HG03064 (cell line): ENCODE measurements around the gene CHAT.
A peak's percentile ranks its signal among the peaks of the same experiment; 100 is the strongest.

ENCODE experiments used
- ATAC-seq: cut with Tn5 transposase; IDR thresholded peaks from one replicate; pipeline ENCODE4 v1.9.1; 2021; ENCODE audit warnings: low read depth; ENCODE audit not compliant: unreplicated experiment

Gene CHAT

GRCh38 chr10:49613882-49614241 is at the start of gene CHAT:
TSS of gene CHAT (plus strand) at chr10:49614037. CDS start at chr10:49614190, 153 bp downstream.
- no peak for ATAC-seq

GRCh38 chr10:49564461-49565009 is 49.3 kb upstream of the CHAT start:
- ATAC-seq = no peak

GRCh38 chr10:49567810-49568209 is 46.0 kb upstream of the CHAT start:
- ATAC-seq = no peak

GRCh38 chr10:49568235-49568634 is 45.6 kb upstream of the CHAT start:
- no peak for ATAC-seq

GRCh38 chr10:49569031-49569631 is 44.7 kb upstream of the CHAT start:
- ATAC-seq = no peak

- ATAC-seq = no peak
Measured at GRCh38 chr10:49571388-49571787, 42.4 kb upstream of the CHAT start.

GRCh38 chr10:49572594-49573114 is 41.2 kb upstream of the CHAT start:
- ATAC-seq = no peak

- ATAC-seq = no peak
Measured at GRCh38 chr10:49575489-49576072, 38.3 kb upstream of the CHAT start.

- ATAC-seq = no peak
Measured at GRCh38 chr10:49577182-49577925, 36.5 kb upstream of the CHAT start.

GRCh38 chr10:49578392-49578791 is 35.4 kb upstream of the CHAT start:
- ATAC-seq = no peak

- ATAC-seq = no peak
Measured at GRCh38 chr10:49579621-49580020, 34.2 kb upstream of the CHAT start.

GRCh38 chr10:49585387-49585786 is 28.4 kb upstream of the CHAT start:
- ATAC-seq = no peak

GRCh38 chr10:49587981-49588380 is 25.9 kb upstream of the CHAT start:
- no peak for ATAC-seq

- peak; percentile 78 for ATAC-seq
Measured at GRCh38 chr10:49592726-49593563, 20.9 kb upstream of the CHAT start.

- ATAC-seq = no peak
Measured at GRCh38 chr10:49593564-49593875, 20.3 kb upstream of the CHAT start.

GRCh38 chr10:49593998-49594397 is 19.8 kb upstream of the CHAT start:
- no peak for ATAC-seq

- ATAC-seq = no peak
Measured at GRCh38 chr10:49594594-49594993, 19.2 kb upstream of the CHAT start.

- ATAC-seq = no peak
Measured at GRCh38 chr10:49595003-49595712, 18.7 kb upstream of the CHAT start.

- ATAC-seq = no peak
Measured at GRCh38 chr10:49595713-49596492, 17.9 kb upstream of the CHAT start.

- ATAC-seq = no peak
Measured at GRCh38 chr10:49596493-49596809, 17.4 kb upstream of the CHAT start.
